Tongue (tissue), 2 donors: Measurements from ENCODE around the gene GABBR2. TPM values are rescaled to one million over a fixed set of nuclear protein-coding genes. Genes with fewer than 3 reads are reported as not detected.
A peak's percentile ranks its signal among the peaks of the same experiment; 100 is the strongest.

Experiments used
- DNase-seq: peaks from one replicate; pipeline ENCODE4 v3.0.0-alpha.2; 2015
- total RNA-seq: library from RNA; depleted of rRNA; stranded (reverse); fragments of >200 nt; gene quantifications from one replicate; pipeline ENCODE4 v1.2.3, GENCODE V29; 2014

Gene GABBR2
- total RNA-seq, 1 donor from 2014 or later, result 0.41 TPM

GRCh38 chr9:98540476-98540875 lies 168.3 kb downstream of the GABBR2 start:
- DNase-seq, result no peak

GRCh38 chr9:98539954-98540353 lies 168.8 kb downstream of the GABBR2 start:
- DNase-seq, result no peak

GRCh38 chr9:98538626-98539031 lies 170.1 kb downstream of the GABBR2 start:
- peak; percentile 22 for DNase-seq

GRCh38 chr9:98538203-98538602 lies 170.5 kb downstream of the GABBR2 start:
- no peak for DNase-seq

GRCh38 chr9:98536542-98537173 lies 172.1 kb downstream of the GABBR2 start:
- no peak for DNase-seq

GRCh38 chr9:98533866-98534265 lies 174.9 kb downstream of the GABBR2 start:
- DNase-seq, result no peak

GRCh38 chr9:98533132-98533531 lies 175.6 kb downstream of the GABBR2 start:
- DNase-seq, result no peak

GRCh38 chr9:98532574-98532973 lies 176.2 kb downstream of the GABBR2 start:
- DNase-seq, result no peak

- no peak for DNase-seq
These were observed 176.6 kb downstream of the GABBR2 start for GRCh38 chr9:98532147-98532546.

- no peak for DNase-seq
These were observed 177.8 kb downstream of the GABBR2 start for GRCh38 chr9:98530806-98531386.

GRCh38 chr9:98530275-98530674 lies 178.5 kb downstream of the GABBR2 start:
- no peak for DNase-seq

- DNase-seq, result no peak
These were observed 178.9 kb downstream of the GABBR2 start for GRCh38 chr9:98529841-98530240.

GRCh38 chr9:98523231-98523901 lies 185.4 kb downstream of the GABBR2 start:
- no peak for DNase-seq

GRCh38 chr9:98522487-98522886 lies 186.2 kb downstream of the GABBR2 start:
- no peak for DNase-seq

GRCh38 chr9:98521141-98521540 lies 187.6 kb downstream of the GABBR2 start:
- no peak for DNase-seq

GRCh38 chr9:98520221-98520960 lies 188.3 kb downstream of the GABBR2 start:
- no peak for DNase-seq

GRCh38 chr9:98519641-98520040 lies 189.1 kb downstream of the GABBR2 start:
- DNase-seq, result no peak

GRCh38 chr9:98518556-98518955 lies 190.2 kb downstream of the GABBR2 start:
- no peak for DNase-seq

GRCh38 chr9:98517761-98518160 lies 191.0 kb downstream of the GABBR2 start:
- DNase-seq, result no peak

GRCh38 chr9:98516897-98517503 lies 191.7 kb downstream of the GABBR2 start:
- DNase-seq, result no peak

GRCh38 chr9:98516205-98516896 lies 192.4 kb downstream of the GABBR2 start:
- DNase-seq, result no peak
